ENCODE results near the gene SYF2.
A peak's percentile ranks its signal among the peaks of the same experiment; 100 is the strongest.
"Not testable (repeated sequence)": the region's sequence is repeated elsewhere in the genome, so short reads cannot be mapped to it uniquely, and the experiment has no call there.

SYF2 gene

DNA sequence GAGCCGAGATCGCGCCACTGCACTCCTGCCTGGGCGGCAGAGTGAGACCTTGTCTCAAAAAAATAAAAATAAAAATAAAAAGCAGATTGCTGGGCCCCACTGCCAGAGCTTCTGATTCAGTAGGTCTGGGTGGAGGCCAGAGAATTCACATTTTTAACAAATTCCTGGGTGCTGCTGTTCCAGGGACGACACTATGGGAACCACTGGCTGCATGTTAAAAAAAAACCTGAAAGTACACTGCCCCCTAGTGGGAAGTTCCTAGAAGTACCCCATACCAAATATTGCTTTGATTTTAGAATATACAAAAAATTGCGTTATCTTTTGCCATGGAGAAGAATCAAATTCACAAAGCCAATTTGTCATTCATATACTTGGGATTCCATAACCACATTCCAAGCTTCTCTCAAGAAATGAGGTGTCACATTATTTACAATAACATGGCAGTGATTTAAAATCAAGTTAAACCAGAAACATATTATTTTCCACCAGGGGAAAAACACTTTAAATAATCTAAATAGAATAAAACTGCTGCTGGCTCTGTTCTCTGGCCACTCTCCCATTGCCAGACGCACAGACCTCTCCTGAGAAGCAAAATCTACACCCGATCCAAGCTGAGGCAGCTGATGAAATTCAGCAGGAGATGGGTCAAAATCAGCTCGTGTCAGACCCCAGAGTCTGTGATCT is 27.4 kb downstream of the SYF2 start:
- DNase-seq, result no peak

GRCh38 chr1:25201006-25201405 is 31.3 kb downstream of the SYF2 start:
- DNase-seq, result no peak

DNA sequence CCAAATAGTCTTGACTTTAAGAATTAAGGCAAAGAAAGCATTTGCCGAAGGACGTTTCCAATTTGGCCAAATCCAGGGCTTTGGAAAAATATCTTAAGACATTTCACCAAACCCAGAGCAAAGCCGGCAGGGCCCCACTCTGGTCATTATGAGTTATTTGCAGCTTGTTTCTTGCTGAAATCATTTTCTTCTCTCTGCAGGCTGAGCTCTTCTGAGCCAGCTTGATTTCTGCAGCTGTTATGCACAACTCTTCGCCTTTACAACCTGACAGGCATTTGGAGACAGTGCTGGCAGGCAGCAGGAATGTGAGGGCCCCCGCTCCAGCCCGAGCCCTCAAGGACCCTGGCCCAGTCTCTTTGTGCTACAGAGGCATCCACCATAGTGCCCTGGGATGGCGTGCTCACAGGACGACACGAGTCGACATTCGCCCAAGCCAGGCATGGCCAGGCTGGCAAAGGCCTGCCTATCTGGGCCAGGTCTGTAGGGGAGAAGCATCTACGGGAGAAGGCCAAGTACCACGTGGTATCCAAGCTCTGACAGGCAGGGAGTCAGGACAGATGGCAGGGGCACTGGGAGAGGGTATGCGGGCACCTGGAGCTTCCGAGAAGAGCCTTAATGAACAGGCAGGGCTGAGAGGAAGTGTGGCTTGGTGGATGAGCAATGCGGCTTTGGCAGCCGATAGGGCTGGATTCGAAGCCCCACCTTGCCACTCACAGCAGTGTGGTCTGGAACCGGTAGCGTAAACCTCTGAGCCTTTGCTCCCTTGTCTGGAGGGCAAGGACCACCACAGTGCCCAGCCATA is 32.3 kb downstream of the SYF2 start:
- peak; percentile 43 for DNase-seq

- DNase-seq, result no peak
Measured at GRCh38 chr1:25198663-25199252, 33.5 kb downstream of the SYF2 start.

DNA sequence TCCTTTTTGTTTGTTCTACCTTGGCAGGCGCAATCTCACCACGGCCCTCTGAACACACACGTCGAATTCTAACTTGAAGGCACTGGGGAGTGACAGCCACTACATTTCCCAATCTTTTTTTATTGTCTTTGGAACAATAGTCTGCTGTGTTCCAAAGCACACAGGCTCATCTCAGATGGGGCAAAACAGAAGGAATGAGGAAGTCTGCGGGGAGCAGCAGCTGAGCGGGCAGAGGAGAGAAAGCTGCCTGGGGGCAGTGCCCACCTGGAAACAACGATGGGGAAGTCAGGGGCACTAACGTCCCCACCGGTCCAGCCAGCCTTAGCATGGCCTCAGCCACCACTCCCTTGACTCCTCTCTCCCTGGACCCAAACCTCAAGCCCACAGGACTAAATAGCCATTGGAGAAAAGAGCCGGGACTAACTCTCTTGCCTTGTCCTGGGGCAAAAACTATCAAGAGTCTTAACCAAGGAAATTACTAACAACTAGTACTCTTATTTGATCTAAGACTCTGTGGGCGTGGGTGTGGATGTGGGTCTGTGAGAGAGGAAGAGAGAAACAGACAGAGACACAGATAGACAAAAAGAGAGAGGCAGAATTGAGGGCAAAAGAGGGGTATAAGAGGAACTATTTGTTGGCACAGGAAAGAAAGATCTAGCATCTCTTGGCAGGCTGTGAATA is 34.2 kb downstream of the SYF2 start:
- no peak for DNase-seq

DNA sequence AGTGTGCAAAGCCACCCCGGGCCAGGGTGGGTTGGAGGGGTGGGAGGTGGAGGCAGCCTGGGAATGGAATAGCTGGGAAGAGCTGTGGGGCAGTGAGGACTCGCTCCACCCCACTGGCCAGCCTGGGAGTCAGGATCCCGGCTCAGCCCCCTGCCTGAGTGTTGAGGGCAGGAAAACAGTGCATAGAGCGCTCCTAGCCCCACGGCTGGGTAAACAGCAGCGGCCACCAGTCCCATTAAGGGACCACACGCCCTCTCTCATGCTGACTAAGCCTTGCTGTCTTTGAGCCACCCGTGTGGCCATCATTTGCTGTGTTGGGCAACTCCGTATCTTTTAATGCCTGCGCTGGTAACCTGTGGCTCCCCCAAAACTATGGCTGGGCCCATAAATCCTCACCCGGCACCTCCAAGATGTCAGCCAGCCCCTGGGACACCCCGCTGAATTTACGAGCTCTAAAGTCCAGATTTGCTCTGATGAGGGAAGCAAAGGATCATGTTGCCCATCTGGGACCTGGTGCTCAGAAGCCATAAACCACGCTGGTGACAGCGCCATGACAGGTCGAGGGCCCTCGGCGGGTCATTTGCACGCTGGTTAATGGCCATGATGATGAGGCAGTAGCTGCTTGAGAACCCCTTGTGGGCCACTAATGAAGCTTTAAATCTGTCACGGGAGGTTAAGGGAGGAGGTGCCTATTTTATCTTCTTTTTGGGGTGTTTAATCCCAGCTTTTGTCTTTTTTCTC is 34.9 kb downstream of the SYF2 start:
- DNase-seq, result no peak

DNA sequence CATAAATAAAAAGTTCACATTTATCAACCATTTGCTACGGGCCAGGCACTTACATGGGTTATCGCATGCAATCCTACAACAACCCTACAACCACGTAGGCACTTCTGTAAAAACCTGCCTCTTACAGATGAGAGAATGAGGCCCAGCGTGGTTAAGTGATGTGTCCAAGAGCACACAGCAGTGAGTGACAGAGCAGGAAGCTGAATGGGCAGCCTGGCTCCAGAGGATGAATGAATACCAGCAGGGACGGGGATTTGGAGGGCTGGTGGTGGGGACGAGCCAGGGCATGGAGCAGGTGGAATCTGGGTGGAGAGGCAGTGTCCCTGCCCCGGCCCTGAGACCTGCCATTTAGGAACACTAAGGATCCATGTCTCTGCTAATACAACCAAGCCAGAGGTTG is 35.5 kb downstream of the SYF2 start:
- no peak for DNase-seq

DNA sequence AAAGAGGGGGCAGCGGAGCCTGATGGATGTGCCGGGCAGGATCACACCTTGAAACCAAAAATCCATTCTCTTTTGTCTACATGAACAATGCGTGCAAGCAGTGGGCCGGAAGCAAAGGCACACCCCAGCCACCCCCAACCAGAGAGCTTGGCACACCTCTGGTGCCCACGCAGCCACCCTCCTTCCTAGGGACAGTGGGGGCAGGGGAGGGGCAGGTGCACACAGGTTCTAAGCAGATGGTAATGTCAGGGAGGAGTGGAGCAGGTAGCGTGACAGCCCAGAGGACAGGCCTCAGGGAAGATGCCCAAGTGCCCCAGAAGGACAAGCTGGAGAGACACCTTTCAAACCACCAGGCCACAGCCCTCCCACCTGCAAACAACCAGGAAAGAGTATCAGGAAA is 36.5 kb downstream of the SYF2 start:
- no peak for DNase-seq

- DNase-seq, result no peak
Measured at GRCh38 chr1:25194572-25195020, 37.7 kb downstream of the SYF2 start.

DNA sequence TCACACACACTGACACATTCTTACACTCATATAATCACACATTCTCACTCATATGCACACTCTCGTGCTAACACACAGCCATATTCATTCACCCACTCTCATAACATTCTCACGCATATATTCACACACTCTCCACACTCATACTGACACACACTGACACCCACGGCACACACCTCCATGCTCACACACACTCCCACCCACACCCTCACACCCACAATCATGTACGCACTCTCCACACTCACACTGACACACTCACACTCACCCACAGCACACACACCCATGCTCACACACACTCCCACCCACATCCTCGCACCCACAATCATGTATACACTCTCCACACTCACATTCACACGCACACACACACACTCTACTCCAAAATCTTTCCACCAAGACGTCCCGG is 38.2 kb downstream of the SYF2 start:
- no peak for DNase-seq

GRCh38 chr1:25193229-25193628 is 39.1 kb downstream of the SYF2 start:
- no peak for DNase-seq

- DNase-seq, result no peak
Measured at GRCh38 chr1:25192154-25192553, 40.1 kb downstream of the SYF2 start.

DNA sequence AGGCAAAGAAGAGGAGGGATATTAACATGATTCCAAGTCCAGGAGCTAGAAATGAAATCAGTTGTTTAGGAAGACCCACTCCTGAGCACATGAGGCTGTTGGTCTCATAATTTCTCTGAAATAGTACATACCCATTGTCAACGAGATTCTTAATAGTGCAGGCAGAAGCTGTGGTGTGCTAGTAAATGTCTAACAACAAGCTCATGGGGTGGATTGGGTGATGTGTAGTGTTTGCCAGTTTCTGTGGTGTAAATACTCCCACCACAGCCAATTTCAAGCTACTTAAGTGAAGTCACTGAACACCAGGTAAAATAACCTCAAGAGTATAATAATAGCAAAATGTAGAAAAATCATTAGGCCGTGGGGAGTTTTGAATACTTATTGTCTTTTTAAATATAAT is 42.0 kb downstream of the SYF2 start:
- DNase-seq, result no peak

- not testable (repeated sequence) for DNase-seq
Measured at GRCh38 chr1:25187904-25188303, 44.4 kb downstream of the SYF2 start.

- no peak for DNase-seq
Measured at GRCh38 chr1:25187077-25187476, 45.2 kb downstream of the SYF2 start.

- DNase-seq, result no peak
Measured at GRCh38 chr1:25186161-25187007, 45.9 kb downstream of the SYF2 start.

DNA sequence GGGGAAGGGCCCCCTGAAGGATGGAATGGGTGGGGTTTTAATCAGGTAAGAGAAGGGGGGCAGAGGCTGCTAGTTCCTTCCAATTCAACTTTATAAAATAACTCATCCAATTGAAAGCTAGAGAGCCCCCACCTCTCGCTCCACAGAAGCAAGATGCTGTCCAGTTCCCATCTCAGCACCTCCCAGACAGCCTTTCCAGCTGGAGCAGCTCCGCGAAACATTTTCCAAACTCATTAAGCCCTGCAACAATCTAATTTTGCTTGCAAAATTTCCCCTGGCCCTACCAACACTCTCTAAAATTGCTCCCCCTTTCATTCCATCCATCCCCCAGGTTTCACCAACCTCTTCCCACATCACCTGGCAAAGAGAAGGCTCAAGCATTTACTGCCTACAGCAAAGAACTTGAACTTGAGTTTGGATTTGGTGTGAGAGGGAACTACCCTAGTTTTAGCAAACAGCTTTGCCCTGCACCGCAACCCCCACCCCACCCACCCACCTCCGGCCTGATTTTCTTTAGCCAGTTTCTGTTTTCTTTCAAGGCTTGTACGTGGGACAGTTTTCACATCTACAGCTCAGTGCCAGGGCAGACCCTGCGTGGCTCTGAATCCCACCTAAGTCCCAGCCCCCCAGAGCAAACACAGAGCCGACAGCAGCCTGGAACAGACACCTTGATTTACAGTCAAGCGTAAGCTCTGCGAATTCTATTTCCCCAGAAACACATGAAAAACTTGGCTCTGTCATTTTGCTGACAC is 46.7 kb downstream of the SYF2 start:
- DNase-seq, result no peak

- DNase-seq, result no peak
Measured at GRCh38 chr1:25184001-25184762, 48.1 kb downstream of the SYF2 start.

DNA sequence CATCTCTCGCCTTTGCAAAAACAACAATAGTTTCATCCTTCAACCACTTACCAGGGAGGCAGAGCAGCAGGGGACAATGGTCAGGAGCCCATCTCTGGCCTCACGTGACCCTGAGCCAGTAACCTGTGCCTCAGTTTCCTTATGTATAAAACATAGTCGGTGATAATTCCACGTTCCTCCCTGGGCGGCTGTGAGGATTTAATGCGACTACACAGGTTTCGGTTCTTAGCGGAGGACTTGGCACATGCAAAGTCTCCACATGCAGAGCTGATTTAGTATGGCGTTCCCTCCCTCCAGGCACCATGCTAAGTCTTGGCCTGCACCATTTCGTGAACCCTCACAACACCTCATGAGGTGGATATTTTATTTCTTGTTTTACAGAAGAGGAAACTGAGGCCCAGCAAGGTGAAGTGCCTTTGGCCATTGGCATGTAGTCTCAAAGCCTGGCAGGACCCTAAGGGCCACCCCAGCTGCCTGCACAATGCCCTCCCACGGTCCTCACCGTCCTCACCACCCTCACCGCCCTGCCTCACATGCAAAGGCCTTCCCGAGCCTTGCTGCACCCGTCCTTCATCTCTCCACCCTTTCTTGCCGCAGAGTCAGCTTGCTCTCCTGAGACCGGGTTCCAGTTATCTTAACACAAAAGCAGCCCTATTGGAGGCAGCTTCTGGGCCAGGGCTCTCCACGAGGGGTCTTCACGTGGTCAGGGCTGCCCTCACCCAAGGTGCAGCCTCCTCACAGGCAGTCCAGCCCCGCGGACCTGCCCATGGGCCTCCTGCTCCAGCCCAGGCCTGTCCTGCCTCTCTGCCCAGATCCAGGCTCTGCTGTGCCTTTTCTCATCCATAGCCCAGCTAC is 48.9 kb downstream of the SYF2 start:
- no peak for DNase-seq
